ENCODE data around the gene HOXC9.

- TF ChIP-seq EZH2 (IDR thresholded peaks at IDR 0.05) (no peak), CTCF (IDR thresholded peaks at IDR 0.05 in 2 of 3, conservative IDR thresholded peaks at IDR 0.05 in 1 of 3; ENCODE audit: borderline replicate concordance in 1 of 3, insufficient read depth in 1 of 3, low read depth in 2 of 3, low read length in 2 of 3) (no peak), POLR2A (IDR thresholded peaks at IDR 0.05; ENCODE audit: borderline replicate concordance, extremely low read depth, insufficient read depth, insufficient read length) (no peak)
Measured at GRCh38 chr12:53992377-53992889, 7.5 kb upstream of the HOXC9 start.

Data from HCT116 (cell line).